ENCODE measurements around the gene JPH4. TPM values are rescaled to one million over a fixed set of nuclear protein-coding genes. Genes with fewer than 3 reads are reported as not detected.

Gene JPH4
- 1.6 and 2.0 TPM in 2 replicates for total RNA-seq

DNA sequence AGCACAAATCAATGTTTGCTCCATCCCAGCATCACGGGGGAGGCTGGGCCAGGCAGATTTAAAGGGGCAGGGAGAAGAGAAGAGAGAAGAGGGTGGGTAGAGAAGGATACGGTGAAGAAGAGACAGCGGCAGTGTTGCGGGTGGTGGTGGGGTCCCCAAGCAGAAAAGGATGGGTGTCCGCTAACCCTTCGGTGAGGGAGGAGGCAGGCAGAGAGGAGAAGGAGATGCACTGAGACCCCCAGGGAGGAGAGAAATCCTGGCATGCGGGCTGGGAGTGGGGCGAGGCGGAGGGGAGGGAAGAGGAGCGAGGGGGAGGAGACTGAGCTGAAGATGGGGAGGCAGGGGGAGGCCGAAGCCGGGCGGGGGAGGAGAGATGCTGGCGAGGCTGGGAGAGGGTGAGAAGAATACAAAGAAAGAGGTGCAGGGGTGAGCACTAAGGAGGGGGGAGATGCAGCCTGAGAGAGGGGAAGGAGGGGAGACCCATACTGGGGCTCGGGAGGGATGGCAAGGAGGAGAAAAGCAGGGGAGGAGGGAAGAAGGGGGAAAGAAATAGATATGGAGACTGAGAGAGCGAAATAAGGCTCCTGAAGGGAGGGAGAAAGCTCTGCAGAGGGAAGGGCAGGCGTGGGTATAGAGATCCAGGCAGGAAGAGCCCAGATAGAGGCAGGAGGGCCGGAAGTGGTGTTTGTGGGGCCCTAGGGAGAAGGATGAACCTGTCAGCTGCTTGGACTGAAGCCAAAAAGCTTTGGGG lies at the start of gene JPH4:
TSS of gene JPH4 (minus strand) at position 231 of the 751 bp plus-strand sequence. CDS start 1,337 bp downstream, outside the sequence.
- no peak for DNase-seq
- peaks cover 19% of the 10 kb centered on the region for H3K4me1 Mint-ChIP-seq
- intact Hi-C loops (cut with micrococcal nuclease): no loop called here
- no peaks in the 10 kb centered on the region for H3K9me3 Mint-ChIP-seq
- H3K27me3 Mint-ChIP-seq: peaks cover 40% of the 10 kb centered on the region
- CTCF ChIA-PET: interaction anchor here (0.7 to 1.1 kb wide), 2 partner anchors 10 to 21 kb away, joined by 3 to 4 read pairs; no protein-coding TSS in a partner anchor
- POLR2A ChIA-PET: interaction anchor here (0.7 kb wide), 1 partner anchor 516 kb away, joined by 3 read pairs; no protein-coding TSS in a partner anchor
- ATAC-seq (ENCODE audit: low read depth): no peak
- no peak for TF ChIP-seq CTCF (IDR thresholded peaks at IDR 0.05)
- H3K36me3 Mint-ChIP-seq (ENCODE audit: low read depth): no peaks in the 10 kb centered on the region
- H3K27ac Mint-ChIP-seq: no peak within 1 kb of the TSS
- H3K4me3 Mint-ChIP-seq: peak within 1 kb of the TSS; percentile 70

GRCh38 chr14:23627961-23628360 lies 49.4 kb upstream of the JPH4 start:
- H3K9me3 Mint-ChIP-seq: peaks cover 11% of the 10 kb centered on the region
- intact Hi-C loops (cut with micrococcal nuclease): no loop called here
- no peak for TF ChIP-seq CTCF (IDR thresholded peaks at IDR 0.05)
- peaks cover 15% of the 10 kb centered on the region for H3K27me3 Mint-ChIP-seq
- H3K36me3 Mint-ChIP-seq (ENCODE audit: low read depth): no peaks in the 10 kb centered on the region
- H3K4me1 Mint-ChIP-seq: peaks cover 4% of the 10 kb centered on the region
- ATAC-seq (ENCODE audit: low read depth) (no peak), DNase-seq (no peak)
- POLR2A ChIA-PET: no interaction called here
- CTCF ChIA-PET: no interaction called here
- H3K4me3 Mint-ChIP-seq: no peak overlapping the region
- H3K27ac Mint-ChIP-seq: no peak overlapping the region

GRCh38 chr14:23626946-23627345 lies 48.4 kb upstream of the JPH4 start:
- no peak overlapping the region for H3K27ac Mint-ChIP-seq
- H3K9me3 Mint-ChIP-seq: peaks cover 11% of the 10 kb centered on the region
- TF ChIP-seq CTCF (IDR thresholded peaks at IDR 0.05): no peak
- ATAC-seq (ENCODE audit: low read depth): no peak
- CTCF ChIA-PET: no interaction called here
- peaks cover 14% of the 10 kb centered on the region for H3K27me3 Mint-ChIP-seq
- H3K4me3 Mint-ChIP-seq: no peak overlapping the region
- DNase-seq: no peak
- intact Hi-C loops (cut with micrococcal nuclease): no loop called here
- H3K36me3 Mint-ChIP-seq (ENCODE audit: low read depth): no peaks in the 10 kb centered on the region
- POLR2A ChIA-PET: no interaction called here
- H3K4me1 Mint-ChIP-seq: peaks cover under 1% of the 10 kb centered on the region

GRCh38 chr14:23624830-23625404 lies 46.3 kb upstream of the JPH4 start:
- TF ChIP-seq CTCF (IDR thresholded peaks at IDR 0.05): no peak
- Mint-ChIP-seq H3K4me3 (no peak overlapping the region), H3K4me1 (no peaks in the 10 kb centered on the region), H3K27me3 (peaks cover 17% of the 10 kb centered on the region), H3K9me3 (peaks cover 11% of the 10 kb centered on the region), H3K27ac (no peak overlapping the region), H3K36me3 (ENCODE audit: low read depth) (no peaks in the 10 kb centered on the region)
- no peak for ATAC-seq (ENCODE audit: low read depth)
- no peak for DNase-seq
- CTCF ChIA-PET: no interaction called here
- POLR2A ChIA-PET: no interaction called here
- intact Hi-C loops (cut with micrococcal nuclease): no loop called here

- Mint-ChIP-seq H3K4me3 (no peak overlapping the region), H3K27me3 (peaks cover 17% of the 10 kb centered on the region), H3K9me3 (peaks cover 11% of the 10 kb centered on the region), H3K36me3 (ENCODE audit: low read depth) (no peaks in the 10 kb centered on the region), H3K27ac (no peak overlapping the region), H3K4me1 (no peaks in the 10 kb centered on the region)
- ATAC-seq (ENCODE audit: low read depth) (no peak), DNase-seq (no peak)
- intact Hi-C loops (cut with micrococcal nuclease): no loop called here
- ChIA-PET POLR2A (no interaction called here), CTCF (no interaction called here)
- no peak for TF ChIP-seq CTCF (IDR thresholded peaks at IDR 0.05)
Observed at GRCh38 chr14:23623962-23624361, 45.4 kb upstream of the JPH4 start.

Data from activated B cell treated with CpG ODN at 0.5 μM for 24 hours (primary cell).